C1 segment of cervical spinal cord (tissue), 14 donors: ENCODE measurements around the gene NRXN3.

Experiments used
- DNase-seq, 14 donors: peaks; one replicate each; lab custom pipeline; 2025; lab: John Stamatoyannopoulos, UW

NRXN3 gene

DNA sequence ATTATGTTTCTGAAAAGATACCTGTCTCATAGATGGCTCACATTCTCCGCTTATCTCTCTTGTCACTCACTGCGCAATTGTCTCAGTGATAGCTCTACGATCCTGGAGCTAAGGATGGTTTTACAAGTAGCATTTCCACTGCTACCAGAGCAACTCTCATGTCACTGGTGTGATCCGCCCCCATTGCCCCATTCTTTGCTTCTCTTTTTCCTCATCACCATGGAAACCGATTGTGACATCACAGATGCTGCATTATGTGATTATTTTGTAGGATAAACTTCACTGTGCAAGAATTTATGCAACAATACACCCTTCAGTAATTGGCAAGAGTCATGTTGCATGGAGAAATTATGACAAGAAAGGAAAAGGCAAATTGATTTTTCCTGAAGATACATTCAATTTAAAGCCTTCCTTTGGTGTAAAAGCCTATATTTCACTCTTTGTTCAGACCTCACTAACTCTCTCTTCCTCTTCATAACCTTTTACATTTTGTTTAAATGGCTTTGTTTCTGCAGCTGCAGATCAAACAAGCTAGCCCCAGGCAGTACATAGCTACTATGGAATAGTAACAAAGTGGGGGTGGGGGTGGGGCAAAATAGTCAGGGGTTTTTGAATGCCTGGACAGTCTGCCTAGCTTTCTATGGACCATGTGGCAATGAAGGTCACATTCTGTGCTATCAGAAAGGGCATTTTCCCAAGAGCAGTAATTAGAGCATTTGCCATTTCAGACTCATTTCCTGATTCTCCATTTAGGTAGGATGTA is 539.8 kb downstream of the NRXN3 start:
- no peak for DNase-seq

- DNase-seq, result no peak
Measured at GRCh38 chr14:78710963-78711362, 540.8 kb downstream of the NRXN3 start.

GRCh38 chr14:78713716-78714115 is 543.5 kb downstream of the NRXN3 start:
- DNase-seq, result no peak

DNA sequence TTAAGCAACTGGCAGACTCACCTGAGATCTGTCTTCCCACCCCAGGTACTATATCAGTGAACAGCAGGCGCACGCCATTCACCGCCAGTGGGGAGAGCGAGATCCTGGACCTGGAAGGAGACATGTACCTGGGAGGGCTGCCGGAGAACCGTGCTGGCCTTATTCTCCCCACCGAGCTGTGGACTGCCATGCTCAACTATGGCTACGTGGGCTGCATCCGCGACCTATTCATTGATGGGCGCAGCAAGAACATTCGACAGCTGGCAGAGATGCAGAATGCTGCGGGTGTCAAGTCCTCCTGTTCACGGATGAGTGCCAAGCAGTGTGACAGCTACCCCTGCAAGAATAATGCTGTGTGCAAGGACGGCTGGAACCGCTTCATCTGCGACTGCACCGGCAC is 544.5 kb downstream of the NRXN3 start:
- DNase-seq, result no peak

DNA sequence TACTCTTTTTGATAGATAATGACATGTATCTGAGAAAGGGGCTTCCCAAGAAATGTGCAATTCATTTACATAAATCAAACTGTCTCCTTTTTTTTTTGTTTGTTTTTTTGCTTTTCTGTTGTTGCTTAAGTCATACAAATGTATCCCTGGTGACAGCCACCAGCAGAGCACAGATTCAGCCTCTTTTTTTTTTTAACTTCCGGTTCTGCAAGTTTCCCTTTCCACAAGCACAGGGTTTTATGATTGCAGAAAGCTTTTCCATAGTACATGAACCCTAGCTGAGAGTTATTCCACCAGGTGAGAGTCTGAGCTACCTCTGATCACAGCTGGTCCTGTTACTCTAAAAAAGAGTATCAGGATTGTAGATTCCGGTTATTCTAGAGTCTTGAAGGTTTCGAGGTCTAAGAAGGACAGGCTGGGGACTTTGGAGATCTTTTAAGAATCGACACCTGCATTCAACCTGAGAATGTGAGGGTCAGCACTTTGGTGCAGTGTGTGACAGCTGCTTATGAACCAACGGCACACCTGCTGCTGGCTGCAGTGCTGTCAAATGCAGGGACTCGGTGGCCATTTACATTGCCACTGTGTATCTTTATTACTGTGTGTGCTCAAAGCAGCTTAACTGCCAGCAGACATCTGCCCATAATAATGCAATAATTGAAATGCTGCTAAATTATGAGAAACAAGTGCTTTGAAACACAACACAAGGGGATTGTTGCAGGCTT is 551.7 kb downstream of the NRXN3 start:
- no peak for DNase-seq

GRCh38 chr14:78725086-78725485 is 554.9 kb downstream of the NRXN3 start:
- DNase-seq, result no peak

DNA sequence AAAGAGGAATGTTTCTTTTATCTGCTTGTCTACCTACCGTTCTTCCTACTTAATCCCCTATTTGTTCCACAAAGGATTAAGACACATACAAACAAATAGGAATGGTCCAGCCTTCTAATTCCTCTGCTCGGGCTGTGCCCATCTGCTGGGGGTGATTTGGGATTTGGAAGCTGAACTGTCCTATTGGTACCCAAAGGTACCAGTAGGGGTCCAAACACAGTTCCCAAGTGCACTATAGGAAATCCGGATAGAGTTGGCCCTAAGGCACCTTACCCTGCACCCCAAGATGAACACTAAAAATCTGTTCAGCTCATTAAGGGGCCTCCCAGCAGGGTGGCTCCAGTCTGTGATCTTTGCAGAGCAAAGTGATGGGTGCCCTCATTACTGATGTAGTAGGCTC is 566.9 kb downstream of the NRXN3 start:
- no peak for DNase-seq

DNA sequence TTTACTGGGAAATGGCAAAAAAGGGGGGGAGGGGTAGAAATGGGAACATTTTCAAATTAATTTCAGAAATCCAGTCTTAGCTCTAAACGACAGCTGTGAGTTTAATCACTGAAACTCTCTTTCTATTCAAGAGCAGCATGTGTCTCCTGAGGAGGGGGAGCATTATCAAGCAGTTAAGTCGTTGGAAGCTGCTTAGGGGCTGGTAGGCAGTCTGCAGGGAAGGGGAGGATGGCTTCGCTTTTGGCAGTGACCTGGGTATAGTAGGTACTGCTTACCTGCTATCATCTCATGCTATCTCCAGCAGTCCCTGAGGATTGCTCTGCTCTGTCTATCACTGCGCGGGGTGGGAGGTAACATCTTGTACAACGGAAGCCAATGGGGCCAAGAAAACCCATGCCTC is 567.4 kb downstream of the NRXN3 start:
- no peak for DNase-seq

- no peak for DNase-seq
Measured at GRCh38 chr14:78746086-78746595, 576.0 kb downstream of the NRXN3 start.

DNA sequence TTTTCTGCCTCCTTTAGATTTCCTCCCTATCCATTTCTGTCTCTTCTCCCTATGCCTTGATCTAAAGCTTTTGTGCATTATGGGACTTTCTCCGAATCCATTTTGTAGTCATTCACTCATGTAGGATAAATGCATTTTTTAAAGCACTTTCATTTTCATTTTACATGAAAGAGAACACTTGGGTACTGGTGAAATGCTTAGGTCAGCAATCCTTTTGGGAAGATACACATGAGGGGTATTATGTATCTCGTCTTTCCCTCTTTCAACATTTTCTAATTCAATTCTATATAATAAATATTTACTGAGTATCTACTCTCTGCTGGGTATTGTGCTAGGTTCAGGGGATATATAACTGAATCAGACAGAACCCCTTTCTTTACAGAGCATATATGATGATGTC is 577.6 kb downstream of the NRXN3 start:
- no peak for DNase-seq

GRCh38 chr14:78752518-78753188 is 582.5 kb downstream of the NRXN3 start:
- no peak for DNase-seq

DNA sequence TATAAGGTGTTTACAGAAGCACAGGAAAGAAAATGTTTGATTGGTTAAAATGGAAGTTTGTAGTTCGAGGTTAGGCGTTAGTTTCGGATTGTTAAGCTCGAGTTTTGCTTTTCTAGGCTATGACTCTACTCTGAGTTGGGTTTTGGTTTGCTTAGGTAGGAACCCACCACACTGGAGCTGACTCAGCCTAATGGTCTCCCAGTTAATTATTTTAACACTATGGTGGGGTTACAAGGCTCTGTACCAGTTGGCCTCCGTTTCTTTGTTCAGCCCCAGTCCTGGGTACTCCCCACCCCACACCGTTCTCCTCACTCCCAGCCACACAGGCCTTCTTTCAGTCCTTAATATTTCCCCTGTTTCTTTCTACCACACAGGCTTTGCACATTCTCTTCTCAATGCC is 583.9 kb downstream of the NRXN3 start:
- DNase-seq, result no peak

DNA sequence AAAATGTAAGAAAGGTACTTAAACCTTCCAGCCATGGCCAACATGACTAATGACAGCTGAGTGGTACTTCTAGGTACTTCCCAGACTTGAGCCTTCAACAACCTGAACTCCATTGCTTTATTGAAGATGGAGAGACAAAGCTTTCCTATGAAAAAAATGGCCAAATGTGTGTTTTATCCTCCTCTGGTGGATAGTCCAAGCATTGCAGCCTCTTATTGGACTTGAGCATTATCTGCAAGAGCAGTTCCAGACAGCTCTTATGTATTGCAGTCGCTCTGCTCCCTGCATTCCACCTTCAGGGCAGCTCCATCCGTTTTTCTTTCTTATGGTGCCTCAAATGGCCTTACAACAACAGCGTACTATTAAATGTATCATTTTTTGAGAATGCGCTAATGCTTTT is 588.2 kb downstream of the NRXN3 start:
- DNase-seq, result peak in 5 of 14 donors; percentile 0 to 40 (median 12)

DNA sequence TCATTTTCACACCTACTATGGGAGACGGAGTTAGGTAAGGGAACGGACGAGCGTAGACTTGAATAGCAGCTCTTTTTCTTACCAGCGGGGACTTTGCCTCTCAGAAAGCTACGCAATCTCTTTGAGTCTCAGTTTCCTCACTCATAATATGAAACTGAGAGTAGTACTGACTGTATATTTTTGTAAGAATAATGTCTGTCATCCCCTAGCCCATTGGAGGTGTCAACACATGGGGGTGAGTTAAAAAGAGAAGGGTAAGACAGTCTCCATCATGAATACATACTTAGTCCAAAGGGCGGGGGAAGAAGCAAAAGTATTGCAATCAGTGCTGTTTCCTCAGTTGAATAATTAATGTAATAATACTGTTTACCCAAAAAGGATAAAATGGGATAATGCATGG is 592.2 kb downstream of the NRXN3 start:
- DNase-seq, result no peak

DNA sequence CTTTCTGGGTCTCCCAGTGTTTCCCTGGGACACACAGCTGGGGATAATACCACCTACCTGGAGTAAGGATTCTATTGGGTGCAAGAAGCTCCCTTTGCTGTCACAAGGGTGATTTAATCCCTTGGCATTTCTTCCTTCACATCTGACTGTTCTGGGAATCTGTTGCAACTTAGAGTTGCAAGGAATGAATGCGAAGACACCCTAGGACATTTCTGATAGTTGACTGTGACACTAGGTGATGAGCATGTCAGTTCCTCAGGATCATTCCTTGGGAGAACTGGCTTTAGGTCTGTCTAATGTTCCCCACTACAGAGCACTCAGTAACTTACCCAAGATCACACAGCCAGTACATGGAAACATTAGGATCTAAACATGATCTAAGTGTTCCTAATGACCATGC is 593.6 kb downstream of the NRXN3 start:
- no peak for DNase-seq

- no peak for DNase-seq
Measured at GRCh38 chr14:78764240-78764639, 594.1 kb downstream of the NRXN3 start.

DNA sequence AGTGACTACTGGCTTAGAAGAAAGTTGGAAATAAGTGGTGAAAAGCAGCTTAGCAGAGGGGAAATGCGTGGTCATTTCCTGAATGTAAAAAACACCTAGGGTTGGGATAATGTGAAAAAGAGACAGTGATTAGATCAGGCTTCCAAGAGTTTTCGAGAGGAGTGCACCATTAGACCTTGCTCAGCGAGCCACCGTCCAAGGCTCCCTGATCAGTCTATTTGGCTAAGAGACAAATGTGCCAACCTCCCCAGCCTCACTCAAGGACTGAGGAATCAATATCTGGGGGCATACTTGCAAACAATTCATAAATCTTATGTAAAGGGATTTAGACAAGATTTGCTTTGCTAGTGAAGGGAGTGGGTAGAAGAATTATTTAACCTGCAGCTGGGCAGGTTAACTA is 594.5 kb downstream of the NRXN3 start:
- no peak for DNase-seq

GRCh38 chr14:78767436-78767835 is 597.3 kb downstream of the NRXN3 start:
- no peak for DNase-seq

- no peak for DNase-seq
Measured at GRCh38 chr14:78782551-78782950, 612.4 kb downstream of the NRXN3 start.

DNA sequence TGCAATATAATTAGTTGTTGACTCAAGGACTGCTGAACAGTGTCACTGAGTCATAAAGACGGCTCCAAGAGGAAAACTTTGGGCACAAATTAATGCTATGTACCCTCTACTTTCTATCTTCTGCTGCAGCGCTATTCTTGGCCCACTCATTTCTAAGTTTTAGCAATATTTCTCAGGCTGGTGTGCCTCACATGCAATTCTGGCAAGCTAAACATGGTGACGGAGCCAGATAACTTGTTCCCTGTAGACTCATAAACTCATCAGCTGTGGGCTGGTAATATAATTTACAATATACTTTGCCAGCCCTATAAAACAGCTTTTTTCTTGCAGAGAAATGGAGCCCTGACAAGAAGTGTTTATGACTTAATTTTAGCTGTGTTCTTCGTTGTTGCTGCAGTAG is 615.1 kb downstream of the NRXN3 start:
- DNase-seq, result no peak

GRCh38 chr14:78788467-78789360 is 618.5 kb downstream of the NRXN3 start:
- no peak for DNase-seq

DNA sequence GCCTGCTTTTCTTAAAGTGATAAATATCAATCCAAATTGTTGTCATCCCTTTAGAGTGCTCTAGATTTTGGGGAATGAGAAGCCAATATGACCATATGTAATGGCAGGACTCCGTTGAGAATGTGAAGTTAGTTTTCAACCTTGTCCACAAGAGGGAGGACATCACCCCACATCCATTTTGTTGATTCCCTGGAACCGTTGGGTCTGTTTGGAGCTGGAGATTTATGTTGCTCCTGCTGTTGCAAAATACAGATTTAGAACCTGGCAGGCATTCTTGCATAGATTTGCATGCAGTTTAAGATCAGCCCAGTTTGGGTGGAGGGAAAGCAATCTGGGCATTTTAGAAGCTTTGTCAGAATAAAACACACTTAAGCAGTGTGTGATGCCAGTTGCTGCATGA is 620.1 kb downstream of the NRXN3 start:
- DNase-seq, result no peak
